GM19099 (cell line): ENCODE results near the gene CD38.

Experiments
- POLR2A ChIP-seq: IDR thresholded peaks from 3 replicates; pipeline ENCODE4 v1.6.1; 2011; ENCODE audit warnings: low read depth; ENCODE audit not compliant: insufficient read length; ENCODE audit errors: extremely low read depth

The CD38 gene

DNA sequence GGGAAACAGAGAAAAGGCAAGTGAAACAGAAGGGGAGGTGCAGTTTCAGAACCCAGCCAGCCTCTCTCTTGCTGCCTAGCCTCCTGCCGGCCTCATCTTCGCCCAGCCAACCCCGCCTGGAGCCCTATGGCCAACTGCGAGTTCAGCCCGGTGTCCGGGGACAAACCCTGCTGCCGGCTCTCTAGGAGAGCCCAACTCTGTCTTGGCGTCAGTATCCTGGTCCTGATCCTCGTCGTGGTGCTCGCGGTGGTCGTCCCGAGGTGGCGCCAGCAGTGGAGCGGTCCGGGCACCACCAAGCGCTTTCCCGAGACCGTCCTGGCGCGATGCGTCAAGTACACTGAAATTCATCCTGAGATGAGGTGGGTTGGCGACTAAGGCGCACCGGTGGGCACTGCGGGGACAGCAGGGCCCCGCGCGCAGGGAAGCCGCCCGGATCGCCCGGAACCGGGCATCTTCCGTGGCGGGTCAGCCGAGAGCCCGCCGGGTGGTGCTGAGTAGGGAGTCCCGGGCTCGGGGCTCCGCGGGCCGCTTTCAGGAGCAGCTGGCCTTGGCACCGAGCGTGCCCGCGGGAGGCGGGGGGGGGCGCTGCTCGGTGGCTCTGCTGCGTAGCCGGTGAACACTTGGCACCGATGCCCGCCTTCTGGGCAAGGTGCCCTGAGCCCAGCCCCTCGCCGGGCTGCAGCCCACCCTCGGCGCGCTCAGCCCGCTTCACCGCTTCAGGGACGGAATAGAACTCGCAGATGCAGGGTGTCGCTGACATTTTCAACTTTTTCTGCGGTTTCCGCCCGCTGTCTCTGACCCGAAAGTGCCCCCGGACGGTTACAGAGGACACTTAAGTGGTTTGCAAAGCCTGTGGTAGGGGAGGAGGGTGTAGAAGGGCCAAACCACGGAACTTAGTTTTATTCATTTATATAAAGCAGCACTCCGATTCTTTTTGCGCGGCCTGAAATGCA lies at the start of gene CD38:
TSS of gene CD38 (plus strand) at position 40 of the 953 bp plus-strand sequence. CDS start at position 127, 87 bp downstream.
- peak; percentile 84 for TF ChIP-seq POLR2A

DNA sequence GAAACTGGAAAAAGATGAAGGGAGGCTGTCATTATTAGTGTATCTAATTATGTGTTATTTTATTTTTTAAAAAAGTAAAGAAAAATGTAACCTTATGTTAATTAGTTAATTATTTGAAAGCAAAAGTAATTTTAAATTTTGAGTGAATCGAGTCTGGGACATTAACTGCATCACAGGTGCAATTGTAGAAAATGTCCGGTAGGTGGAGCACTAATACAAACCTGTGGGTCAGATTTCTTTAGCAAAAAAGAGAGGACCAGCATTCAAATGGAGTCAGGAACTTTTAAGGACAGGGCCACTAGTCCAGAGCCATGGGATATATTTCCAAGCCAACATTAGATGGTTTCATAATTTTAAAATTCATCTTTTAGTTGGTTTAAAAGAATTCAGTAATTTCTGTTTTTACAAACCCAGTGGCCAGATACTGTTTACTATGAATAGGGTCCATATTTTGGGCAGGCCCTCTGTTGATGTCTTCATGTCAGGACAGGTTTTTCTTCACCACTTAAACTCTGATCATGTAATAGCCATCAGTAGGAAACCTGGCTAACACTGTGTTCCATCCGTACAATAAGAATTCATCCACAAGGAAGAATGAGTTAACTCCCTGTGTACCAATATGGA lies 48.1 kb upstream of the CD38 start:
- TF ChIP-seq POLR2A: no peak

DNA sequence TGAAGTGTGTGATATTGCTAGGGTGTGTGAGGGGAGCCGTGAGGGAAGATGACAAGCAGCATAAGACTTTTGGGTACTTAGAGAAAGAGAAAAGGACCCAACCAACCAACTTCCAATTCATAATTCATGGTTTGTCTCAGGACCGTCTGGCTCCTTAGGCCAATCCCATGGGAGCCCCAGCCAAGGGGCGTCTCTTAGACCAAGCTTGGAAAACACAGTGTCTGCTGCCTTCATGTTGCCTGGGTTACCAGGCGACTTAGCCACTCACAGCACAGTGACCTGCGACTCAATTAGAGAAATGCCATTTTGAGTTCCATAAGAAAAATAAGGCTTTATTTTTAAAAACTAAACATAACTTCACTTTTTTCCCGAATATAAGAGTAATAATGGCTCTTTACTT lies 42.6 kb upstream of the CD38 start:
- no peak for TF ChIP-seq POLR2A

DNA sequence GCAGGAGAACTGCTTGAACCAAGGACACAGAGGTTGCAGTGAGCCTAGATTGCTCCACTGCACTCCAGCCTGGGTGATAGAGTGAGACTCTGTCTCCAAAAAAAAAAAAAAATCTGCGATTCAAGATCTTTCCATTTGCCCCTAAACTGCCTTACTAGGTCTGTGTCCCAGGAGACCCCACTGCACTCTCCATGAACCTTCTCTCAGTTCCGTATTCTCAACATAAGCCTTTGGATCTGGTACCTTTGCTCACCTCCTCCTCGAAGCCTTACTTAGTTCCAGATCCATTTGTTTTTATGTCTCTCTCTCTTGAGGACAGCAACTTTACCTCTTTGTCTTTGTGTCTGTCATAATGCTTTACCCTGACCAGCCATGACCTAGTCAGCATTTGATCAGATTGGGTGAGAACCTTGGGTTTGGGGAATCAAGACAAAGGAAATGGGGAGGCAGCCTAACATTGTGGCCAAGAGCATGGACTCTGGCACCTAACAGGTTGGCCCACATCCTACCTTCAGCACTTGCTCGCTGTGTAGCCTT lies 41.5 kb upstream of the CD38 start:
- no peak for TF ChIP-seq POLR2A

DNA sequence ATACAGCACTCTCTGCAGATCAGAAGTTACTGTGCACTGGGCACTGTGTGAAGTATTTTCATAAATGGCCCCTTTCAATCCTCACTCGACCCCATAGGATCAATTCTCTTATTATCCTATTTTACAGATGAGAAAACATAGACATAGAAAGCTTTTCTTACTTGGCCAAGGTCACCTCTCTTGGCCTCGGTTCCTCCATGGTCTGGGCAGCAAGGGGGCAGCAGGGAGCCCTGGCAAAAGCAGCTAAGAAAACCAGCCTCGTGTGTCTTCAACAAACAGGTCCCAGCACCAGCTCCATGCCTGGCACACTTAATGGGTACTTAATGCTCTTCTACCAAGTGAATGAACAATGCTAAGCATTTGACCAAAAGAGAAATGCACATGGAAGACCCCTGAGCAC lies 40.9 kb upstream of the CD38 start:
- TF ChIP-seq POLR2A: no peak

DNA sequence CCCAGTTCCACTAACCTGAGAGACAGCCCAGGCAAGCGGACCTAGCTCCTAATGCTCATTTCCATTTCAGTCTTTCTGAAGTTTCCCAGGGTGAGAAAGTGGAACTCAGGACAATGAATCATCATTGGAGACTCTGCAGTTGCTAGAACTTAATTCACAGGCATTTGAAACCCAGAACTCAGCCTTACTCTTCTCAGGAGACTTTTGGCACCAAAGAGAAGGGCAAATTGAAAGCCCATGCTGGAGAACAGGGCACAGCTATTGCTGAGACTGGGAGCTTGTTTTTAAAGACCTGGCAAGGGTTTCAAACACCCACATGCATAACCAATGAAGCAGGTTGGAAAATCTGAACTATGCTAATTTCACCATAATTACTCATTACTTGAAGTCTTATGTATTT lies 39.3 kb upstream of the CD38 start:
- TF ChIP-seq POLR2A: no peak

DNA sequence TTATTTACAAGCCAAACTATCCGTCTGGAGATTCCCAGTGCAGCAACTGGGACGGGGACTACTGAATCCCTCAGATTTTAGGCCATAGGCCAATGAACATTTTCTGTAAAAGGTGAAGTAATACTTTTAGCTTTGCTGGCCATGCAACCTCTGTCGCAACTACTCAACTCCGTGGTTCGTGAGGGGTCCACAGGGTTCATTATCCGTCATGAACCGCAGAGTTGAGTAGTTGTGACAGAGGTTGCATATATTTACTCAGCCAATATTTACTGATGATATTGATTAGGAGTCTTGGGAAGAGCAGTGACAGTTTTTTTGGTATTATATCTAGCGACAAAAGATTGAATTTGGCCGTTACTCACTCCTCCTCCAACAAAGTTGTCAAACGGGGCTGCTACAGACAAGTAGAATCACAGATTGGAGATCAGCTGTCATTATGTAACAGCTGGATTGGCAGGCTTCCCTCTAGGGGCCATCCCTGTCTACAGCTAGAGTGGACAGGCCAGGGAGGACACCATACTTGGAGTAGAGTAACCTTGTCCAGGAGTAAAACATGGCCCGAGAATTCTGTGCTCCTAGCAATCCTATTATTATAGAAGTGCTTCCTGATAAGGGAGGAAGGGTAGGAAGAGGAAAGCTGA lies 37.2 kb upstream of the CD38 start:
- no peak for TF ChIP-seq POLR2A

DNA sequence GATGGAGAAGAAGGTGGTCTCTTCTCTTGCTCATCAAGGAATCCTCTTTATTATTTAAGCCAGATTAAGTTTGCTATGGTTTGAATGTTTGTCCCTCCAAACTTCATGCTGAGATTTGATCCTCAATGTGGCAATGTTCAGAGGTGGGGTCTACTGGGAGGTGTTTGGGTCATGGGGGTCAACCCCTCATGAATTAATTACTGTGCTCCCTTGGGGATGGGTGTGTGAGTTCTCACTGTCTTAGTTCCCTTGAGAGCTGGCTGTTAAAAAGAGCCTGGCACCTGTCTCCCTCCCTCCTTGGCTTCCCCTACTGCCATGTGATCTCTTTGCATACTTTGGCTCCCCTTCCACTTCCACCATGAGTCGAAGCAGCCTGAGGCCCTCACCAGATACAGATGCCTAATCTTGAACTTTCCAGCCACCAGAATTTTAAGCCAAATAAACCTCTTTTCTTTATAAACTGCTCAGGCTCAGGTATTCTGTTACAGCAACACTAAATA lies 36.0 kb upstream of the CD38 start:
- no peak for TF ChIP-seq POLR2A

DNA sequence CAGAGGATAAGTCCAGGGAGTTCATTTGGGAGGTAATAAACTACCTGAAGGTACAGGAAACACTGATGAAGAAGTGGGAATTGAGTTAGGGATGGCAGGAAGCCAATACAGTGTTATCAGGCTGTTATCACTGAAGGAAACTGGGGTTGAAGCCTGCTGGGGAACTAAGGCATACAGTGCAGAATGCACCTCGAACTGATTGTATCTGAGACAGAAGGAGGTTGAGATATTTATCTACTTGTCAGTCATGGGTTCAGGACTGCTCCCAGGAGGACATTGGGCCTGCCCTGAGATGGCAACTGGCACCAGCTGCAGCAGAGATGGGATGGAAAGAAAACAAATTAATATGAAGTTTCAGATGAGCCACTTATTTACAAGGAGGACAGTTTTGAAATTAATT lies 35.5 kb upstream of the CD38 start:
- no peak for TF ChIP-seq POLR2A

DNA sequence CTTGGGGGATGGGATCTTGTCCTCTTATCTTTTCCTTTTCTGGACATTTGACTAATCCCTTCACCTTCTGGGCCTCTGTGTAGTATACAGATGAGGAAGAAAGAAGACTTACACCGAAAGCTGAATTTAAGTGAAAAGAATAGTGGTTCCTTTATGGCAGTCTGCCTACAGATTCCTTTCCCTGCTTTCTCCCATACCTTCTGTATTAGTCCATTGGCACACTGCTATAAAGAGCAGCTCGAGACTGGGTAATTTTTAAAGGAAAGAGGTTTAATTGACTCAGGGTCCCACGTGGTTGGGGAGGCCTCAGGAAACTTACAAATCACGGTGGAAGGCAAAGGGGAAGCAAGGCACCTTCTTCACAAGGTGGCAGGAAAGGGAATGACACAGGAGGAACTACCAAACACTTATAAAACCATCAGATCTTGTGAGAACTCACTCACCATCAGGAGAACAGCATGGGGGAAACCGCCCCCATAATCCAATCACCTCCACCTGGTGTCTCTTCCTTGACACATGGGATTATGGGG lies 34.0 kb upstream of the CD38 start:
- no peak for TF ChIP-seq POLR2A

DNA sequence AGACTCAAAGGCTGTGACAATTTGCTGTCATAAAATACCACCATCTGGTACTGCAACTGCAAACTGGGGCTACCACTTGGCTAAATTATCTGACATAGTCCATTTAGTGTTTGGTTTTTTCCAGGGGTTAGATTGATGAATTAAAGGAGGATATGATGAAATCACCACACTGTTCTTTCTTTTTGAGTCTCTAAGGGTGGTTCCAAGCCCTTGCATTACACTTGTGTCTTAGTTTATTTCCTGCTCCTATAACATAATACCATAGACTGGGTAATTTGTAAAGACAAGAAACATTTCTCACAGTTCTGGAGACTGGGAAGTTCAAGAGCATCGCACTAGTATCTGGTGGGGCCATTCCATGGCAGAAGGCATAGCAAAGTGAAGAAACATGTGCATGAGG lies 32.0 kb upstream of the CD38 start:
- TF ChIP-seq POLR2A: no peak

DNA sequence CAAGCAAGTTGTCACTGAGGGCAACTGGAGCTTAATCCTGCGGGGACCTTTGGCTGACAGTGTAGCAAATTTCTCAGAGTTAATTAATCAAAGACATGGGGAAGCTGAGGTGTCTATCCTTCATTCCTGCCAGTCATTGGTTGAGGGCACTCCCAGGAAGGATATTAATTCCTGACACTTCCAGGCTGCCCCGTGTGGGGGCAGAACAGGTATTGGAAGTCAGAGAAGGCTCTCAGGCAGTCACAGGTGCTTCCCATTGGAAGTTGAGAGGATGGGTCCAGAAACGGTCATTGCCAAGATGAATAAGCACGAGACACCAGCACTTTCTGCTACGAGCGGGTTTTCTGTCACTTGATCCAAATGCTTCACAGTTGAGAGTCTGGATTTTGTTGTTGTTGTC lies 29.1 kb upstream of the CD38 start:
- TF ChIP-seq POLR2A: no peak

DNA sequence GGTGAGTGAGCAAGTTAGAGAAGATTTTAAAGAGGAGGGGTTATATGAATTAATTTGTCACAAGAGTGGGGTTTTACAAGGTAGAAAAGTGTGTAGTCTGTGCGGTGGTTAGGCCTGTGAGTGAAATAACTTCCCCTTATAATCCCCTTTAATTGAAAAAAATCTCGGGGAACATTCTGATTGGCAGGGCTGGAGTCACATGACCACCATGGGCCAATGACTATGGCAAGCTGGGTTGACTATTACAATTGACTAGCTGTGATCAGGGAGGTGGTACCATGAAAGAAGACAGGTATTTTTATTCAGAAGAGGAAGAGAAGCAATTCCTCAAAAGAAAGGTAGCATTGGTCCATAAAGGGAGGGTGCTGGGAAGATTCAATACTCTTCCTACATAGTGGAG lies 27.0 kb upstream of the CD38 start:
- no peak for TF ChIP-seq POLR2A

DNA sequence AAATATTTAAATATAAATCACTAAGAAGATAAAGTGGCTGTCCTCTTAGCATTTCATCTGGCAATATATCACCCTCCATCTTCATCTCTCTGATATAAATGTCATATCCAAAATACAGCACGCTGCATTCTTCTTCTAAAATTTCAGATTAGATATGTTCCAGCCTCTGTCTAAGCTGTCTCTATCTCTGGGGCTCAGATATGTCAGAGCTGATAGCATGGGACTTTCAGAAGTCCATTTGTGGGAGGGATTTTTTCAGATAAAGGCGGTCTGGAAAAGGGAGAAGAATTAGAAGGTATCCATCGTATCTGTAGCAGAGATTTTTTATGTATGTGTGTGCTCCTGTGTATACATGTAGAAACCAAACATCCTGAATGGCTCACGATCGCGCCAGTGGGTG lies 25.0 kb upstream of the CD38 start:
- no peak for TF ChIP-seq POLR2A

DNA sequence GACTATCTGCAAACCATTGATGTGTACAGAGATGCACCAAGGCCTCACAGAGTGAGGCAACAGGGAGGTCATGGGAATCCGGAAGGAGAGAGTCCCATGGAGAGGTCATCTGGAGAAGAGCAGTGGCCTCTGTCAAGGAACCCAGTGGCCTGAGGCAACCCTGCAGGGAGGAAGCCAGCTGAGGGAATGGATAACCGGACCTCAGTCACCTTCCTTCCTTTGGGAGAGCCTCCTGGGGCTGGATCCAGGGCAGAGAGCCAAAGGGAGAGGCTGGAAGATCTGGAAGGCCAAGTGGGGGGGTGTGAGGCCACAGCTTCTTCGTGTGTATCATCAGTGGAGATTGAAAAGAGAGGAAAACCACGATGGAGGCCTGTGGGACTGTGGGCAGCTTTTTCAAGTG lies 24.3 kb upstream of the CD38 start:
- no peak for TF ChIP-seq POLR2A
